HUES6 (cell line): Measurements from ENCODE around the gene BRAT1.
"Not testable (repeated sequence)": the region's sequence is repeated elsewhere in the genome, so short reads cannot be mapped to it uniquely, and the experiment has no call there.

ENCODE experiments used
- H3K27ac ChIP-seq: 2 replicates; pipeline ENCODE4 v1.7.0; 2013; ENCODE audit warnings: low read depth, mild to moderate bottlenecking, low read length, inconsistent platforms
- H3K27me3 ChIP-seq: 2 replicates; pipeline ENCODE4 v1.6.1; 2013; ENCODE audit warnings: low read length; ENCODE audit not compliant: control insufficient read depth, insufficient read depth
- H3K36me3 ChIP-seq: 2 replicates; pipeline ENCODE4 v1.6.1; 2013; ENCODE audit warnings: low read length; ENCODE audit not compliant: control insufficient read depth, insufficient read depth
- H3K4me1 ChIP-seq: 2 replicates; pipeline ENCODE4 v1.6.1; 2013; ENCODE audit warnings: low read length; ENCODE audit not compliant: control insufficient read depth, insufficient read depth
- H3K4me3 ChIP-seq: 2 replicates; pipeline ENCODE4 v1.5.1; 2013; ENCODE audit warnings: low read depth, low read length
- H3K9ac ChIP-seq: one replicate; pipeline ENCODE4 v1.6.1; 2013; ENCODE audit warnings: mild to moderate bottlenecking, low read length
- H3K9me3 ChIP-seq: 2 replicates; pipeline ENCODE4 v1.6.1; 2013; ENCODE audit warnings: low read depth, low read length; ENCODE audit not compliant: control insufficient read depth, insufficient read depth

BRAT1 gene

GRCh38 chr7:2532199-2532772 is 23.0 kb downstream of the BRAT1 start:
- not testable (repeated sequence) for H3K9me3 ChIP-seq, H3K4me3 ChIP-seq, H3K27ac ChIP-seq, H3K9ac ChIP-seq, H3K36me3 ChIP-seq, H3K27me3 ChIP-seq
- H3K4me1 ChIP-seq = peaks cover 28% of the 10 kb centered on the region

GRCh38 chr7:2531796-2532110 is 23.6 kb downstream of the BRAT1 start:
- H3K9me3 ChIP-seq, H3K4me3 ChIP-seq, H3K27ac ChIP-seq, H3K27me3 ChIP-seq, H3K9ac ChIP-seq: not testable (repeated sequence)
- peaks cover 32% of the 10 kb centered on the region for H3K4me1 ChIP-seq
- peaks cover 12% of the 10 kb centered on the region for H3K36me3 ChIP-seq

- H3K27ac ChIP-seq, H3K9ac ChIP-seq, H3K27me3 ChIP-seq, H3K4me3 ChIP-seq, H3K9me3 ChIP-seq: not testable (repeated sequence)
- Histone ChIP-seq H3K4me1 (peaks cover 37% of the 10 kb centered on the region), H3K36me3 (peaks cover 17% of the 10 kb centered on the region)
Measured at GRCh38 chr7:2530994-2531795, 24.1 kb downstream of the BRAT1 start.

- Histone ChIP-seq H3K4me1 (peaks cover 46% of the 10 kb centered on the region), H3K4me3 (no peak overlapping the region), H3K36me3 (peaks cover 20% of the 10 kb centered on the region), H3K27me3 (no peaks in the 10 kb centered on the region), H3K27ac (no peak overlapping the region), H3K9me3 (no peaks in the 10 kb centered on the region), H3K9ac (no peak overlapping the region)
Measured at GRCh38 chr7:2530071-2530987, 25.0 kb downstream of the BRAT1 start.

GRCh38 chr7:2529161-2530070 is 25.9 kb downstream of the BRAT1 start:
- Histone ChIP-seq H3K4me3 (no peak overlapping the region), H3K36me3 (peaks cover 20% of the 10 kb centered on the region), H3K27ac (no peak overlapping the region), H3K4me1 (peaks cover 53% of the 10 kb centered on the region), H3K9ac (no peak overlapping the region), H3K9me3 (no peaks in the 10 kb centered on the region), H3K27me3 (no peaks in the 10 kb centered on the region; the same call in 1 of the 2 replicates)

- 0 out of 2 replicates have a peak overlapping the region, but pooled peaks have one; percentile 5 for H3K27ac ChIP-seq
- H3K27me3 ChIP-seq = peaks cover 2% of the 10 kb centered on the region; the same call in 1 of the 2 replicates
- H3K9ac ChIP-seq = no peak overlapping the region
- H3K4me3 ChIP-seq = no peak overlapping the region
- no peaks in the 10 kb centered on the region for H3K9me3 ChIP-seq
- H3K36me3 ChIP-seq = peaks cover 20% of the 10 kb centered on the region
- peaks cover 62% of the 10 kb centered on the region for H3K4me1 ChIP-seq
Measured at GRCh38 chr7:2528481-2529095, 26.7 kb downstream of the BRAT1 start.

- H3K27me3 ChIP-seq = peaks cover 9% of the 10 kb centered on the region; the same call in 1 of the 2 replicates
- no peaks in the 10 kb centered on the region for H3K9me3 ChIP-seq
- 0 out of 2 replicates have a peak overlapping the region, but pooled peaks have one; percentile 5 for H3K27ac ChIP-seq
- no peak overlapping the region for H3K9ac ChIP-seq
- no peak overlapping the region for H3K4me3 ChIP-seq
- H3K36me3 ChIP-seq = peaks cover 20% of the 10 kb centered on the region
- H3K4me1 ChIP-seq = peaks cover 70% of the 10 kb centered on the region
Measured at GRCh38 chr7:2527505-2528467, 27.5 kb downstream of the BRAT1 start.

- peaks cover 78% of the 10 kb centered on the region for H3K4me1 ChIP-seq
Measured at GRCh38 chr7:2526659-2527504, 28.4 kb downstream of the BRAT1 start.

More at GRCh38 chr7:2526659-2527504, 28.4 kb downstream of the BRAT1 start:
- Histone ChIP-seq H3K9ac (no peak overlapping the region), H3K27me3 (peaks cover 16% of the 10 kb centered on the region), H3K4me3 (no peak overlapping the region), H3K27ac (no peak overlapping the region), H3K9me3 (no peaks in the 10 kb centered on the region), H3K36me3 (peaks cover 20% of the 10 kb centered on the region)
